ENCODE measurements around the gene ANKS1A.

ANKS1A gene

DNA sequence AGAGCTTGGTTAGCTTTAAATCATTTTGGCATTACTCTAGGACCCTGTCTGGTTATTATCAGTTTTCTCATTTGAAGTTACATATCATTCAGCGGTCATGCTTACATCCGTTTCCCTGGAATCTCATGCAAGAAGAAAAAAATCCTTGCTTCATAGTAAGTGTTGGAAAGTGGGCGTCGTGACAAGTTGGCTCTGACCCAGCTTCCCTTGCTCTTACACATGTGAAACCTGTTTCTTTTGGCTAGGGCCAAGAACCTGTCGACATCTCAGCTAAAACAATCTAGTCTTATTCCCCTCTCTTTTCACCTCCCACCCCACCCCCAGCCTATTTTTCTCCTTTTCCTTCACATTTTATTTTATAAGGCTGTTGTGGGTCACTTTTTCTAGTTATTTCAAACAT, 45.5 kb downstream of the ANKS1A start:
- H3K27ac Mint-ChIP-seq, result no peak overlapping the region
- H3K4me3 Mint-ChIP-seq, result no peak overlapping the region
- no peak for DNase-seq
- no peaks in the 10 kb centered on the region for H3K9me3 Mint-ChIP-seq
- no peaks in the 10 kb centered on the region for H3K4me1 Mint-ChIP-seq
- no peaks in the 10 kb centered on the region for H3K27me3 Mint-ChIP-seq (ENCODE audit: low read depth, poor library complexity)
- H3K36me3 Mint-ChIP-seq (ENCODE audit: low read depth), result peaks cover 20% of the 10 kb centered on the region
- TF ChIP-seq, protein P1, sequence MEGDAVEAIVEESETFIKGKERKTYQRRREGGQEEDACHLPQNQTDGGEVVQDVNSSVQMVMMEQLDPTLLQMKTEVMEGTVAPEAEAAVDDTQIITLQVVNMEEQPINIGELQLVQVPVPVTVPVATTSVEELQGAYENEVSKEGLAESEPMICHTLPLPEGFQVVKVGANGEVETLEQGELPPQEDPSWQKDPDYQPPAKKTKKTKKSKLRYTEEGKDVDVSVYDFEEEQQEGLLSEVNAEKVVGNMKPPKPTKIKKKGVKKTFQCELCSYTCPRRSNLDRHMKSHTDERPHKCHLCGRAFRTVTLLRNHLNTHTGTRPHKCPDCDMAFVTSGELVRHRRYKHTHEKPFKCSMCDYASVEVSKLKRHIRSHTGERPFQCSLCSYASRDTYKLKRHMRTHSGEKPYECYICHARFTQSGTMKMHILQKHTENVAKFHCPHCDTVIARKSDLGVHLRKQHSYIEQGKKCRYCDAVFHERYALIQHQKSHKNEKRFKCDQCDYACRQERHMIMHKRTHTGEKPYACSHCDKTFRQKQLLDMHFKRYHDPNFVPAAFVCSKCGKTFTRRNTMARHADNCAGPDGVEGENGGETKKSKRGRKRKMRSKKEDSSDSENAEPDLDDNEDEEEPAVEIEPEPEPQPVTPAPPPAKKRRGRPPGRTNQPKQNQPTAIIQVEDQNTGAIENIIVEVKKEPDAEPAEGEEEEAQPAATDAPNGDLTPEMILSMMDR (IDR thresholded peaks at IDR 0.05), result no peak

DNA sequence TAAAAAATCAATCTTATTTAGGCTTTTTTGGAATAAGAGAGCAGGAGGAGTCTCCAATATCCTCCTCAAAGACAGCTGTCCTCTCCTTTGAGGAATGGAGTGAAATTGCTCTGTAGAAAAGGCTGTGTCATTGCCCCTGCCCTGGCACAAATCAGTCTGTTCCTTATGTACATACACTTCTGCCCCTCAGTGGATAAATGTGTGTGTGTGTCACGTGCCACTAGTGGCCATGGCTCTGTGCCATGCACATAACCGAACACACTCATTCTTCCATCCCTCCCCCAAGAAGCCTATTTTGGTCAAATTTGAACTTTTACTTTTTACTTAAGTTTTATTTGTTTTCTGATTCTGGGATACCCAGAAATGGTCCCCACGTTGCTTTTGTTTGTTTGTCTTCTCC, 49.2 kb downstream of the ANKS1A start:
- Mint-ChIP-seq H3K4me3 (no peak overlapping the region), H3K27me3 (ENCODE audit: low read depth, poor library complexity) (no peaks in the 10 kb centered on the region), H3K4me1 (no peaks in the 10 kb centered on the region), H3K36me3 (ENCODE audit: low read depth) (peaks cover 21% of the 10 kb centered on the region), H3K27ac (no peak overlapping the region), H3K9me3 (no peaks in the 10 kb centered on the region)
- no peak for DNase-seq
- TF ChIP-seq, protein P1 (IDR thresholded peaks at IDR 0.05), result no peak

GRCh38 chr6:34940030-34940434, 51.0 kb downstream of the ANKS1A start:
- Mint-ChIP-seq H3K27ac (no peak overlapping the region), H3K27me3 (ENCODE audit: low read depth, poor library complexity) (peaks cover 3% of the 10 kb centered on the region), H3K4me1 (no peaks in the 10 kb centered on the region), H3K4me3 (no peak overlapping the region), H3K36me3 (ENCODE audit: low read depth) (peaks cover 27% of the 10 kb centered on the region), H3K9me3 (peaks cover 8% of the 10 kb centered on the region)
- no peak for DNase-seq
- TF ChIP-seq, protein P1 (IDR thresholded peaks at IDR 0.05), result no peak

DNA sequence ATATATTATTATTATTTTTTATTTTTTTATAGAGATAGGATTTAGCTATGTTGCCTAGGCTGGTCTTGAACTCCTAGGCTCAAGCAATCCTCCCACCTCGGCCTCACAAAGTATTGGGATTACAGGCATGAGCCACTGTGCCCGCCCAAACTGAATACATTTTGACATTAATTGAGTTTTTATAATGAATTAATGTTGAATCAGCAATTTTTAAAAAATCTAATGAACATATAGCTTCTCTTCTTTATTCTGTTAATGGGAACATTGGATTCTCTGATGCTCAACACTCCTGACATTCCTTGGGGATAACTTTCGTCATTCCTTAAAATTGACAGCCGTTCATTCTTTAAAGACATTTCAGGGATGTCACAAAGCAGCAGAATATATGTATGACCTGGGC, 52.4 kb downstream of the ANKS1A start:
- H3K27me3 Mint-ChIP-seq (ENCODE audit: low read depth, poor library complexity), result peaks cover 3% of the 10 kb centered on the region
- H3K4me1 Mint-ChIP-seq, result no peaks in the 10 kb centered on the region
- no peak overlapping the region for H3K4me3 Mint-ChIP-seq
- DNase-seq, result no peak
- peaks cover 33% of the 10 kb centered on the region for H3K36me3 Mint-ChIP-seq (ENCODE audit: low read depth)
- peaks cover 8% of the 10 kb centered on the region for H3K9me3 Mint-ChIP-seq
- TF ChIP-seq, protein P1 (IDR thresholded peaks at IDR 0.05), result no peak
- no peak overlapping the region for H3K27ac Mint-ChIP-seq

- TF ChIP-seq, protein P1 (IDR thresholded peaks at IDR 0.05), result no peak
- H3K4me1 Mint-ChIP-seq, result peaks cover 12% of the 10 kb centered on the region
- no peak for DNase-seq
- H3K27me3 Mint-ChIP-seq (ENCODE audit: low read depth, poor library complexity), result peaks cover 3% of the 10 kb centered on the region
- peaks cover 28% of the 10 kb centered on the region for H3K36me3 Mint-ChIP-seq (ENCODE audit: low read depth)
- no peak overlapping the region for H3K4me3 Mint-ChIP-seq
- no peak overlapping the region for H3K27ac Mint-ChIP-seq
- peaks cover 8% of the 10 kb centered on the region for H3K9me3 Mint-ChIP-seq
Measured at GRCh38 chr6:34945317-34945716, 56.3 kb downstream of the ANKS1A start.

- Mint-ChIP-seq H3K27ac (no peak overlapping the region), H3K4me3 (no peak overlapping the region), H3K27me3 (ENCODE audit: low read depth, poor library complexity) (peaks cover 3% of the 10 kb centered on the region), H3K9me3 (peaks cover 8% of the 10 kb centered on the region), H3K36me3 (ENCODE audit: low read depth) (peaks cover 22% of the 10 kb centered on the region), H3K4me1 (peaks cover 27% of the 10 kb centered on the region)
- DNase-seq, result no peak
- TF ChIP-seq, protein P1 (IDR thresholded peaks at IDR 0.05), result no peak
Measured at GRCh38 chr6:34947561-34947960, 58.5 kb downstream of the ANKS1A start.
